Vagina (tissue), 2 donors: ENCODE data around the gene FUT8. TPM values are rescaled to one million over a fixed set of nuclear protein-coding genes. Genes with fewer than 3 reads are reported as not detected.

Source experiments
- DNase-seq, 2 donors: peaks; one replicate each; pipeline ENCODE4 v3.0.0-alpha.2; 2017; ENCODE audit errors: extremely low spot score in 2 of 2
- H3K27ac ChIP-seq: fragments of 200-600 bp; sonication (generic); one replicate; pipeline ENCODE4 v1.5.1; 2019
- H3K27me3 ChIP-seq: fragments of 200-600 bp; sonication (generic); one replicate; pipeline ENCODE4 v1.5.1; 2019
- H3K36me3 ChIP-seq, 2 donors: fragments of 200-600 bp; sonication (generic); one replicate each; pipeline ENCODE4 v1.5.1; 2017 to 2019
- H3K4me1 ChIP-seq: fragments of 200-600 bp; sonication (generic); one replicate; pipeline ENCODE4 v1.5.1; 2019
- H3K4me3 ChIP-seq, 2 donors: fragments of 200-600 bp; sonication (generic); 1 replicate in 1 of 2; 2 replicates in 1 of 2; pipeline ENCODE4 v1.5.1; 2016 to 2019
- H3K9me3 ChIP-seq: fragments of 200-600 bp; sonication (generic); one replicate; pipeline ENCODE4 v1.5.1; 2019
- CTCF ChIP-seq, 3 experiments: fragments of 450-650 bp in 2 of 3; fragments of 200-600 bp in 1 of 3; sonication (generic) in 1 of 3; IDR thresholded peaks; one replicate each; pipeline ENCODE4 v1.5.1; 2017 to 2019; ENCODE audit warnings: antibody characterized with exemption in 3 of 3, mild to moderate bottlenecking in 2 of 3, moderate library complexity in 2 of 3
- POLR2A ChIP-seq, 2 donors: fragments of 450-650 bp; IDR thresholded peaks; one replicate each; pipeline ENCODE4 v1.6.1; 2017; ENCODE audit warnings: antibody characterized with exemption in 2 of 2, mild to moderate bottlenecking in 2 of 2, moderate library complexity in 2 of 2
- POLR2AphosphoS5 ChIP-seq, 2 donors: sonication (generic); formaldehyde crosslinking; IDR thresholded peaks; one replicate each; pipeline ENCODE4 v1.9.0; 2017; ENCODE audit warnings: antibody characterized with exemption in 2 of 2, mild to moderate bottlenecking in 2 of 2, low read depth in 1 of 2; ENCODE audit not compliant: insufficient read depth in 1 of 2
- intact Hi-C: fragments of 100-400 bp; cut with DNase I; formaldehyde crosslinking; loops from one replicate; pipeline ENCODE4 v1.15.1; 2023
- total RNA-seq: library from RNA; depleted of rRNA; stranded (reverse); fragments of >200 nt; gene quantifications from one replicate; pipeline ENCODE4 v1.2.3, GENCODE V29; 2016

Gene FUT8
- total RNA-seq, 1 donor from 2014 or later: 35.1 TPM

GRCh38 chr14:65446159-65446558 is 33.6 kb downstream of the FUT8 start:
- Histone ChIP-seq H3K27ac (no peak overlapping the region), H3K36me3 (no peaks in the 10 kb centered on the region), H3K9me3 (no peaks in the 10 kb centered on the region), H3K27me3 (no peaks in the 10 kb centered on the region), H3K4me1 (no peaks in the 10 kb centered on the region), H3K4me3 (no peak overlapping the region)
- no peak for TF ChIP-seq POLR2AphosphoS5 (IDR thresholded peaks at IDR 0.05; ENCODE audit: insufficient read depth in 1 of 2, low read depth in 1 of 2)
- TF ChIP-seq CTCF (IDR thresholded peaks at IDR 0.05): no peak
- TF ChIP-seq POLR2A (IDR thresholded peaks at IDR 0.05): no peak
- intact Hi-C loops: no loop called here
- DNase-seq: no peak

- TF ChIP-seq CTCF (IDR thresholded peaks at IDR 0.05): no peak
- DNase-seq: no peak
- Histone ChIP-seq H3K27ac (no peak overlapping the region), H3K4me3 (no peak overlapping the region), H3K36me3 (no peaks in the 10 kb centered on the region), H3K9me3 (no peaks in the 10 kb centered on the region), H3K27me3 (no peaks in the 10 kb centered on the region), H3K4me1 (peaks cover 9% of the 10 kb centered on the region)
- intact Hi-C loops: no loop called here
These were observed 37.1 kb downstream of the FUT8 start for GRCh38 chr14:65449647-65450046.

- Histone ChIP-seq H3K27me3 (no peaks in the 10 kb centered on the region), H3K27ac (no peak overlapping the region), H3K4me1 (peaks cover 9% of the 10 kb centered on the region), H3K4me3 (no peak overlapping the region), H3K36me3 (peaks cover 0 to 11% of the 10 kb centered on the region in 2 donors), H3K9me3 (no peaks in the 10 kb centered on the region)
- intact Hi-C loops: no loop called here
- no peak for DNase-seq
- TF ChIP-seq POLR2A (IDR thresholded peaks at IDR 0.05) (no peak), CTCF (IDR thresholded peaks at IDR 0.05) (no peak), POLR2AphosphoS5 (IDR thresholded peaks at IDR 0.05; ENCODE audit: insufficient read depth in 1 of 2, low read depth in 1 of 2) (no peak)
These were observed 41.4 kb downstream of the FUT8 start for GRCh38 chr14:65453807-65454480.

GRCh38 chr14:65456247-65456646 is 43.7 kb downstream of the FUT8 start:
- H3K4me1 ChIP-seq: peaks cover 11% of the 10 kb centered on the region
- no peak overlapping the region for H3K27ac ChIP-seq
- intact Hi-C loops: no loop called here
- peaks cover 0 to 11% of the 10 kb centered on the region in 2 donors for H3K36me3 ChIP-seq
- no peaks in the 10 kb centered on the region for H3K9me3 ChIP-seq
- H3K4me3 ChIP-seq: no peak overlapping the region
- no peak for DNase-seq
- H3K27me3 ChIP-seq: no peaks in the 10 kb centered on the region
- TF ChIP-seq CTCF (IDR thresholded peaks at IDR 0.05): no peak

GRCh38 chr14:65461730-65462129 is 49.2 kb downstream of the FUT8 start:
- TF ChIP-seq POLR2AphosphoS5 (IDR thresholded peaks at IDR 0.05; ENCODE audit: insufficient read depth in 1 of 2, low read depth in 1 of 2) (no peak), POLR2A (IDR thresholded peaks at IDR 0.05) (no peak), CTCF (IDR thresholded peaks at IDR 0.05) (no peak)
- Histone ChIP-seq H3K27me3 (no peaks in the 10 kb centered on the region), H3K4me1 (peaks cover 8% of the 10 kb centered on the region), H3K4me3 (no peak overlapping the region), H3K36me3 (no peaks in the 10 kb centered on the region), H3K9me3 (no peaks in the 10 kb centered on the region), H3K27ac (no peak overlapping the region)
- DNase-seq: no peak
- intact Hi-C loops: no loop called here
